Ascending aorta (tissue), 2 donors: ENCODE results near the gene NHS. TPM values are rescaled to one million over a fixed set of nuclear protein-coding genes. Genes with fewer than 3 reads are reported as not detected.
A peak's percentile ranks its signal among the peaks of the same experiment; 100 is the strongest.

Experiments
- DNase-seq, 2 donors: peaks; one replicate each; pipeline ENCODE4 v3.0.0-alpha.2; 2019; ENCODE audit warnings: low spot score in 2 of 2
- H3K27ac ChIP-seq, 2 donors: fragments of 200-600 bp; sonication (generic); one replicate each; pipeline ENCODE4 v1.5.1; 2016 to 2017; ENCODE audit warnings: mild to moderate bottlenecking in 1 of 2
- H3K27me3 ChIP-seq: fragments of 200-600 bp; sonication (generic); one replicate; pipeline ENCODE4 v1.5.1; 2017
- H3K36me3 ChIP-seq, 2 donors: fragments of 200-600 bp; sonication (generic); one replicate each; pipeline ENCODE4 v1.5.1; 2016
- H3K4me1 ChIP-seq, 2 donors: fragments of 200-600 bp; sonication (generic); one replicate each; pipeline ENCODE4 v1.5.1; 2016 to 2017; ENCODE audit warnings: mild to moderate bottlenecking in 1 of 2
- H3K4me3 ChIP-seq, 2 donors: fragments of 200-600 bp; sonication (generic); one replicate each; pipeline ENCODE4 v1.5.1; 2016 to 2017; ENCODE audit warnings: mild to moderate bottlenecking in 1 of 2
- H3K9me3 ChIP-seq, 2 donors: fragments of 200-600 bp; sonication (generic); one replicate each; pipeline ENCODE4 v1.5.1; 2016
- CTCF ChIP-seq, 3 experiments: fragments of 200-600 bp in 2 of 3; fragments of 450-650 bp in 1 of 3; sonication (generic) in 2 of 3; IDR thresholded peaks; one replicate each; pipeline ENCODE4 v1.5.1; 2016 to 2019; ENCODE audit warnings: antibody characterized with exemption in 3 of 3, mild to moderate bottlenecking in 1 of 3, moderate library complexity in 1 of 3
- intact Hi-C: fragments of 100-400 bp; cut with DNase I; formaldehyde crosslinking; loops from one replicate; pipeline ENCODE4 v1.15.1; 2023
- total RNA-seq: library from RNA; depleted of rRNA; stranded (reverse); fragments of >200 nt; gene quantifications from one replicate; pipeline ENCODE4 v1.1.0, GENCODE V29; 2016

The NHS gene
- total RNA-seq, result 8.8 TPM

- H3K4me1 ChIP-seq, result no peaks in the 10 kb centered on the region
- peaks cover 0 to 3% of the 10 kb centered on the region in 2 donors for H3K9me3 ChIP-seq
- peak within 1 kb of the TSS; percentile 31 to 72 for H3K27ac ChIP-seq
- peak within 1 kb of the TSS; percentile 64 to 76 for H3K4me3 ChIP-seq
- intact Hi-C loops, result loop anchor here (1.0 to 10.0 kb wide), 7 partner anchors 100 to 547 kb away; partner anchors contain the start of gene SCML1
- DNase-seq, result peak in 1 of 2 donors; percentile 83
- peak; percentile 9 to 58 (median 33) for TF ChIP-seq CTCF (IDR thresholded peaks at IDR 0.05)
- H3K36me3 ChIP-seq, result no peaks in the 10 kb centered on the region
- no peaks in the 10 kb centered on the region for H3K27me3 ChIP-seq
Observed at GRCh38 chrX:17374619-17375366, at the start of gene NHS. Gene NHS, plus strand, starts transcription at chrX:17375200. Its CDS starts 558 bp downstream, at chrX:17375758.

GRCh38 chrX:17328837-17329236 is 46.2 kb upstream of the NHS start:
- intact Hi-C loops, result no loop called here
- Histone ChIP-seq H3K4me3 (no peak overlapping the region), H3K27ac (no peak overlapping the region), H3K4me1 (no peaks in the 10 kb centered on the region), H3K27me3 (no peaks in the 10 kb centered on the region), H3K36me3 (no peaks in the 10 kb centered on the region), H3K9me3 (no peaks in the 10 kb centered on the region)
- DNase-seq, result no peak
- TF ChIP-seq CTCF (IDR thresholded peaks at IDR 0.05), result no peak

DNA sequence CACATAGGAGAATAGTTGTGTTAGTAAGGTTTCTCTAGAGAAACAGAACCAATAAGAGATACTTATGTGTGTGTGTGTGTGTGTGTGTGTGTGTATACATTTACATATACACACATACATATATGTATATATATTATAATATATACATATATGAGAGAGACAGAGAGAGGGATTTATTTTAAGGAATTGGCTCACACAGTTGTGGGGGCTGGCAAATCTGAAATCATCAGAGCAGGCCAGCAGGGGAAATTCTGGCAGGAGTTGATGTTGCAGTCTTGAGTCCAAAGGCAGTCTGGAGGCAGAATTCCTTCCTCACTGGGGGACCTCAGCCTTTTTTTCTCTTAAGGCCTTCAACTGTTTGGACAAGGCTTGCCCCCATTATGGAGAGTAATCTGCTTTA is 38.6 kb upstream of the NHS start:
- Histone ChIP-seq H3K4me3 (no peak overlapping the region), H3K36me3 (no peaks in the 10 kb centered on the region), H3K9me3 (no peaks in the 10 kb centered on the region), H3K27me3 (no peaks in the 10 kb centered on the region), H3K27ac (no peak overlapping the region), H3K4me1 (no peaks in the 10 kb centered on the region)
- intact Hi-C loops, result no loop called here
- TF ChIP-seq CTCF (IDR thresholded peaks at IDR 0.05), result no peak
- DNase-seq, result no peak

- no peaks in the 10 kb centered on the region for H3K27me3 ChIP-seq
- no peaks in the 10 kb centered on the region for H3K36me3 ChIP-seq
- no peak overlapping the region for H3K4me3 ChIP-seq
- no peaks in the 10 kb centered on the region for H3K4me1 ChIP-seq
- no peak for TF ChIP-seq CTCF (IDR thresholded peaks at IDR 0.05)
- DNase-seq, result no peak
- peak overlapping the region in 1 of 2 donors; percentile 34 for H3K27ac ChIP-seq
- H3K9me3 ChIP-seq, result no peaks in the 10 kb centered on the region
- intact Hi-C loops, result no loop called here
Observed at GRCh38 chrX:17355976-17356375, 19.0 kb upstream of the NHS start.

- Histone ChIP-seq H3K4me3 (no peak overlapping the region), H3K27me3 (no peaks in the 10 kb centered on the region), H3K4me1 (no peaks in the 10 kb centered on the region), H3K36me3 (no peaks in the 10 kb centered on the region), H3K9me3 (no peaks in the 10 kb centered on the region), H3K27ac (peak overlapping the region in 1 of 2 donors; percentile 15)
- no peak for DNase-seq
- TF ChIP-seq CTCF (IDR thresholded peaks at IDR 0.05), result no peak
- intact Hi-C loops, result no loop called here
Observed at GRCh38 chrX:17359500-17359899, 15.5 kb upstream of the NHS start.
